GM21381 (cell line): ENCODE results near the gene KMT2E.

ENCODE experiments used
- ATAC-seq: cut with Tn5 transposase; IDR thresholded peaks from one replicate; pipeline ENCODE4 v1.9.1; 2021; ENCODE audit warnings: mild to moderate bottlenecking, moderate library complexity; ENCODE audit not compliant: unreplicated experiment

The KMT2E gene

GRCh38 chr7:105068886-105069285, 54.9 kb downstream of the KMT2E start:
- no peak for ATAC-seq

GRCh38 chr7:105073143-105073542, 59.1 kb downstream of the KMT2E start:
- ATAC-seq: no peak

GRCh38 chr7:105079348-105079747, 65.3 kb downstream of the KMT2E start:
- ATAC-seq: no peak

GRCh38 chr7:105084581-105084980, 70.6 kb downstream of the KMT2E start:
- no peak for ATAC-seq

GRCh38 chr7:105086850-105087249, 72.8 kb downstream of the KMT2E start:
- no peak for ATAC-seq

- no peak for ATAC-seq
Observed at GRCh38 chr7:105087981-105088380, 74.0 kb downstream of the KMT2E start.

- ATAC-seq: no peak
Observed at GRCh38 chr7:105088456-105088855, 74.5 kb downstream of the KMT2E start.

GRCh38 chr7:105094966-105095365, 81.0 kb downstream of the KMT2E start:
- ATAC-seq: no peak

GRCh38 chr7:105096306-105096705, 82.3 kb downstream of the KMT2E start:
- no peak for ATAC-seq

GRCh38 chr7:105097619-105098018, 83.6 kb downstream of the KMT2E start:
- ATAC-seq: no peak

- ATAC-seq: peak; percentile 67
Observed at GRCh38 chr7:105098863-105099515, 85.0 kb downstream of the KMT2E start.

GRCh38 chr7:105101864-105102263, 87.9 kb downstream of the KMT2E start:
- peak; percentile 54 for ATAC-seq

GRCh38 chr7:105102557-105103352, 88.8 kb downstream of the KMT2E start:
- no peak for ATAC-seq

- ATAC-seq: no peak
Observed at GRCh38 chr7:105105579-105105978, 91.6 kb downstream of the KMT2E start.

- no peak for ATAC-seq
Observed at GRCh38 chr7:105106473-105106872, 92.5 kb downstream of the KMT2E start.

- no peak for ATAC-seq
Observed at GRCh38 chr7:105107458-105107857, 93.5 kb downstream of the KMT2E start.

GRCh38 chr7:105112440-105113418, 98.7 kb downstream of the KMT2E start:
- no peak for ATAC-seq

- no peak for ATAC-seq
Observed at GRCh38 chr7:105118612-105119600, 104.9 kb downstream of the KMT2E start.

GRCh38 chr7:105122619-105123018, 108.6 kb downstream of the KMT2E start:
- ATAC-seq: no peak

- ATAC-seq: no peak
Observed at GRCh38 chr7:105125745-105126144, 111.7 kb downstream of the KMT2E start.
